H1 (cell line): ENCODE results near the gene R3HCC1L. TPM values are rescaled to one million over a fixed set of nuclear protein-coding genes. Genes with fewer than 3 reads are reported as not detected.
"Not testable (repeated sequence)": the region's sequence is repeated elsewhere in the genome, so short reads cannot be mapped to it uniquely, and the experiment has no call there.

ENCODE experiments used
- CTCF ChIA-PET: fragments of 300-600 bp; sonication (Branson Sonifier 250); formaldehyde crosslinking; loops from one replicate; lab custom pipeline; 2021; ENCODE audit not compliant: partially characterized antibody; lab: Charles Lee
- POLR2A ChIA-PET: fragments of 300-600 bp; sonication (Branson Sonifier 250); formaldehyde crosslinking; loops from one replicate; lab custom pipeline; 2021; ENCODE audit warnings: inconsistent platforms; ENCODE audit not compliant: partially characterized antibody; lab: Charles Lee
- DNase-seq, 2 experiments: peaks; one replicate each; pipeline versions ENCODE4 v3.0.0 to v3.0.0-alpha.2; 2010 to 2022; ENCODE audit warnings: low spot score in 2 of 2, low read depth in 1 of 2, mixed read lengths in 1 of 2
- FAIRE-seq: peaks from 2 replicates; lab custom pipeline; 2011; peaks lifted over from hg19 to GRCh38; lab: Jason Lieb, UNC
- H2AFZ ChIP-seq: 2 replicates; pipeline ENCODE4 v1.8.1; 2012; ENCODE audit warnings: low read length, inconsistent platforms
- H2AK5ac ChIP-seq: 2 replicates; pipeline ENCODE4 v1.6.1; 2013; ENCODE audit warnings: low read depth, low read length
- H2BK120ac ChIP-seq: replicated peaks from 2 replicates; pipeline ENCODE3; 2013; ENCODE audit warnings: low read depth, low read length, inconsistent platforms
- H2BK12ac ChIP-seq: 2 replicates; pipeline ENCODE4 v1.6.1; 2013; ENCODE audit warnings: low read depth, low read length
- H2BK15ac ChIP-seq: 2 replicates; pipeline ENCODE4 v1.6.1; 2013; ENCODE audit warnings: low read length
- H2BK20ac ChIP-seq: 2 replicates; pipeline ENCODE4 v1.6.1; 2013; ENCODE audit warnings: low read length
- H2BK5ac ChIP-seq: 2 replicates; pipeline ENCODE4 v1.6.1; 2013; ENCODE audit warnings: low read depth, low read length
- H3K14ac ChIP-seq: 2 replicates; pipeline ENCODE4 v1.6.1; 2013; ENCODE audit warnings: inconsistent platforms; ENCODE audit not compliant: insufficient read length
- H3K18ac ChIP-seq: 2 replicates; pipeline ENCODE4 v1.6.1; 2013; ENCODE audit warnings: low read length; ENCODE audit errors: extremely low read depth
- H3K23ac ChIP-seq: 2 replicates; pipeline ENCODE4 v1.6.1; 2013; ENCODE audit warnings: inconsistent platforms; ENCODE audit not compliant: insufficient read length
- H3K23me2 ChIP-seq: 2 replicates; pipeline ENCODE4 v1.6.1; 2013; ENCODE audit warnings: low read depth, low read length
- H3K27ac ChIP-seq: 2 replicates; pipeline ENCODE4 v1.6.1; 2011; ENCODE audit warnings: low read depth, low read length, inconsistent platforms
- H3K27me3 ChIP-seq, 4 experiments: replicated peaks in 1 of 4; 1 replicate in 1 of 4; 2 replicates in 3 of 4; pipeline versions ENCODE4 v1.6.1 to v1.8.1; 2011 to 2013; ENCODE audit warnings: low read length in 3 of 4, mild to moderate bottlenecking in 3 of 4, inconsistent platforms in 2 of 4, mixed read lengths in 2 of 4, moderate library complexity in 1 of 4; ENCODE audit not compliant: control insufficient read depth in 3 of 4, insufficient read depth in 3 of 4; ENCODE audit errors: extremely low read depth in 1 of 4
- H3K36me3 ChIP-seq, 4 experiments: 2 replicates each; pipeline versions ENCODE4 v1.6.1 to v1.8.1; 2011 to 2013; ENCODE audit warnings: mild to moderate bottlenecking in 4 of 4, low read length in 3 of 4, moderate library complexity in 2 of 4, control low read depth in 1 of 4, inconsistent platforms in 1 of 4; ENCODE audit not compliant: insufficient read depth in 4 of 4, control insufficient read depth in 2 of 4
- H3K4ac ChIP-seq: replicated peaks from 2 replicates; pipeline ENCODE3; 2013; ENCODE audit warnings: low read length, low read depth, mixed read lengths, inconsistent platforms; ENCODE audit not compliant: insufficient read length
- H3K4me1 ChIP-seq, 4 experiments: replicated peaks in 1 of 4; 1 replicate in 1 of 4; 2 replicates in 3 of 4; pipeline versions ENCODE4 v1.6.1 to v1.8.1; 2011 to 2013; ENCODE audit warnings: low read length in 3 of 4, inconsistent platforms in 2 of 4, mixed read lengths in 1 of 4; ENCODE audit not compliant: insufficient read depth in 4 of 4, control insufficient read depth in 3 of 4
- H3K4me2 ChIP-seq, 2 experiments: 2 replicates each; pipeline versions ENCODE4 v1.6.1 to v1.8.1; 2011 to 2013; ENCODE audit warnings: low read depth in 2 of 2, low read length in 2 of 2, control low read depth in 1 of 2, inconsistent platforms in 1 of 2, mild to moderate bottlenecking in 1 of 2; ENCODE audit not compliant: insufficient read depth in 1 of 2
- H3K4me3 ChIP-seq, 4 experiments: fragments of 200-600, 300-600 bp in 1 of 4; sonication (generic), shearing (Covaris generic), sonication (Bioruptor Twin) in 1 of 4; 2 replicates each; pipeline versions ENCODE4 v1.5.1 to v1.8.1; 2011 to 2016; ENCODE audit warnings: low read length in 4 of 4, low read depth in 3 of 4, control low read depth in 2 of 4, inconsistent platforms in 2 of 4, mild to moderate bottlenecking in 2 of 4, mixed read lengths in 1 of 4, moderate library complexity in 1 of 4; ENCODE audit not compliant: insufficient read depth in 2 of 4; ENCODE audit errors: extremely low read depth in 1 of 4
- H3K56ac ChIP-seq: replicated peaks from 2 replicates; pipeline ENCODE3; 2013; ENCODE audit warnings: low read depth, mild to moderate bottlenecking, mixed read lengths, low read length, inconsistent platforms; ENCODE audit not compliant: insufficient read length
- H3K79me1 ChIP-seq: 2 replicates; pipeline ENCODE4 v1.6.1; 2013; ENCODE audit warnings: low read depth, low read length, control low read depth
- H3K79me2 ChIP-seq, 2 experiments: 2 replicates each; pipeline versions ENCODE4 v1.6.1 to v1.8.1; 2012 to 2013; ENCODE audit warnings: low read length in 2 of 2, mild to moderate bottlenecking in 2 of 2, inconsistent platforms in 1 of 2; ENCODE audit not compliant: insufficient read depth in 2 of 2, control insufficient read depth in 1 of 2
- H3K9ac ChIP-seq, 4 experiments: replicated peaks in 1 of 4; 1 replicate in 1 of 4; 2 replicates in 3 of 4; pipeline versions ENCODE4 v1.6.1 to v1.8.1; 2011 to 2013; ENCODE audit warnings: low read depth in 3 of 4, low read length in 3 of 4, control low read depth in 2 of 4, mild to moderate bottlenecking in 2 of 4, moderate library complexity in 2 of 4, inconsistent platforms in 1 of 4; ENCODE audit errors: extremely low read depth in 1 of 4
- H3K9me3 ChIP-seq, 2 experiments: 2 replicates each; pipeline versions ENCODE4 v1.6.1 to v1.8.1; 2012 to 2013; ENCODE audit warnings: mild to moderate bottlenecking in 2 of 2, moderate library complexity in 2 of 2, control low read depth in 1 of 2, inconsistent platforms in 1 of 2, low read depth in 1 of 2, low read length in 1 of 2, mixed read lengths in 1 of 2; ENCODE audit not compliant: insufficient read depth in 2 of 2
- H4K20me1 ChIP-seq, 2 experiments: replicated peaks in 1 of 2; 2 replicates each; pipeline versions ENCODE3 to v1.8.1; 2011 to 2013; ENCODE audit warnings: inconsistent platforms in 2 of 2, low read length in 2 of 2, mild to moderate bottlenecking in 1 of 2; ENCODE audit not compliant: insufficient read depth in 2 of 2, control insufficient read depth in 1 of 2
- H4K5ac ChIP-seq: 2 replicates; pipeline ENCODE4 v1.6.1; 2013; ENCODE audit warnings: low read length, low read depth, mixed read lengths, inconsistent platforms; ENCODE audit not compliant: insufficient read length
- H4K8ac ChIP-seq: 2 replicates; pipeline ENCODE4 v1.8.0; 2013; ENCODE audit warnings: mild to moderate bottlenecking, moderate library complexity, low read length, inconsistent platforms; ENCODE audit not compliant: insufficient read depth; ENCODE audit errors: extremely low read depth
- H4K91ac ChIP-seq: replicated peaks from 2 replicates; pipeline ENCODE3; 2013; ENCODE audit warnings: low read length, mixed read lengths, inconsistent platforms; ENCODE audit not compliant: insufficient read length
- ASH2L ChIP-seq: fragments of 200-600, 300-600 bp; sonication (generic); IDR thresholded peaks from one replicate; pipeline ENCODE4 v1.7.1; 2017; ENCODE audit warnings: low read length
- BACH1 ChIP-seq: IDR thresholded peaks from 2 replicates; pipeline ENCODE4 v1.6.1; 2012; ENCODE audit warnings: low read length, improper control_type of control experiment
- CTBP2 ChIP-seq: IDR thresholded peaks from 2 replicates; pipeline ENCODE4 v1.7.0; 2011; ENCODE audit warnings: borderline replicate concordance, mild to moderate bottlenecking, moderate library complexity, mixed read lengths, low read length; ENCODE audit not compliant: insufficient read depth, insufficient read length
- EGR1 ChIP-seq: IDR thresholded peaks from 2 replicates; pipeline ENCODE4 v1.6.1; 2011; ENCODE audit warnings: low read depth, low read length, borderline replicate concordance
- POU5F1 ChIP-seq: IDR thresholded peaks from 2 replicates; pipeline ENCODE4 v1.6.1; 2011; ENCODE audit warnings: low read depth, mild to moderate bottlenecking, low read length, moderate library complexity
- RXRA ChIP-seq: IDR thresholded peaks from 2 replicates; pipeline ENCODE4 v1.6.1; 2011; ENCODE audit warnings: low read depth, mild to moderate bottlenecking, low read length, moderate library complexity; ENCODE audit not compliant: insufficient read depth
- SIRT6 ChIP-seq: IDR thresholded peaks from one replicate; pipeline ENCODE4 v1.7.1; 2012; ENCODE audit warnings: low read length, inconsistent platforms
- TAF1 ChIP-seq: IDR thresholded peaks from 2 replicates; pipeline ENCODE4 v1.6.1; 2011; ENCODE audit warnings: mild to moderate bottlenecking, low read depth, low read length
- WGBS, 2 experiments: shearing (Covaris generic) in 1 of 2; methylation state at CpG; one replicate each; pipeline versions ENCODE4 v1.1.6 to v1.1.7; 2013 to 2015; ENCODE audit warnings: low lambda C conversion rate in 2 of 2, mixed read lengths in 2 of 2, inconsistent platforms in 1 of 2, low coverage in 1 of 2, missing lambda C conversion rate in 1 of 2; ENCODE audit not compliant: insufficient replicate concordance in 2 of 2, insufficient coverage in 1 of 2, insufficient read length in 1 of 2; ENCODE audit errors: extremely low coverage in 1 of 2, missing lambda C conversion rate in 1 of 2; 5-methylcytosine and 5-hydroxymethylcytosine counted together
- polyA plus RNA-seq, 7 experiments: library from polyadenylated mRNA; depleted of rRNA in 3 of 7; stranded (reverse) in 5 of 7; unstranded in 2 of 7; fragments of >200 nt in 5 of 7; fragments of 200-250 nt in 2 of 7; gene quantifications; 1 replicate in 5 of 7; 2 replicates in 1 of 7; 4 replicates in 1 of 7; pipeline versions ENCODE4 v1.2.1 to v1.2.3, GENCODE V29; 2011 to 2013; ENCODE audit warnings: missing spikeins in 2 of 7, mixed read lengths in 2 of 7
- total RNA-seq: library from RNA; stranded (reverse); fragmentation: NEBNext Ultra II Directional; extraction: Animal tissue kit (Norgen Biotek cat#: 25700); gene quantifications from 2 replicates; pipeline ENCODE4 v1.2.1, GENCODE V29; 2021

The R3HCC1L gene
- total and polyA plus RNA-seq, 2 of the 8 experiments (the other 6 are each of a cell fraction or from before 2014, with no cell fraction given) = 6.9 to 13.9 TPM

GRCh38 chr10:98135222-98135899, 904 bp downstream of the R3HCC1L start (continued):
- no peak for TF ChIP-seq BACH1
- TF ChIP-seq ASH2L = no peak
- TF ChIP-seq RXRA = no peak
- TF ChIP-seq SIRT6 = no peak
- no peak for TF ChIP-seq CTBP2
- TF ChIP-seq EGR1 = no peak
- TF ChIP-seq POU5F1 = no peak
- no peak for TF ChIP-seq TAF1
- TF ChIP-seq, all 59 proteins: peak for 0

- H4K91ac ChIP-seq, H3K4ac ChIP-seq, H2AFZ ChIP-seq, H4K8ac ChIP-seq, H3K27ac ChIP-seq, H3K18ac ChIP-seq, H2BK12ac ChIP-seq, FAIRE-seq, H3K23ac ChIP-seq, H3K23me2 ChIP-seq, H2BK15ac ChIP-seq, H3K14ac ChIP-seq, H2BK120ac ChIP-seq, H3K4me3 ChIP-seq, H2BK5ac ChIP-seq, H3K27me3 ChIP-seq, H3K56ac ChIP-seq, H3K9me3 ChIP-seq, H2BK20ac ChIP-seq, H3K79me1 ChIP-seq, POLR2A ChIA-PET, H3K36me3 ChIP-seq, H3K4me2 ChIP-seq, H4K5ac ChIP-seq, H3K9ac ChIP-seq, H3K4me1 ChIP-seq, H2AK5ac ChIP-seq, DNase-seq, H4K20me1 ChIP-seq: not testable (repeated sequence)
- CTCF ChIA-PET = interaction anchor here (1.0 kb wide), 1 partner anchor 53 kb away, joined by 3 read pairs; no protein-coding TSS in a partner anchor
- H3K79me2 ChIP-seq = peaks cover 0 to 66% of the 10 kb centered on the region in 2 experiments; a peak in 2 of 4 replicates
- 87% methylated on average over 16 of the region's 16 CpGs; no CpG with 5 or more reads in 1 of the 2 experiments for WGBS, 2 experiments
Observed at GRCh38 chr10:98136775-98137174, 2.3 kb downstream of the R3HCC1L start.
